ENCODE measurements around the gene ANXA8.

The ANXA8 gene

DNA sequence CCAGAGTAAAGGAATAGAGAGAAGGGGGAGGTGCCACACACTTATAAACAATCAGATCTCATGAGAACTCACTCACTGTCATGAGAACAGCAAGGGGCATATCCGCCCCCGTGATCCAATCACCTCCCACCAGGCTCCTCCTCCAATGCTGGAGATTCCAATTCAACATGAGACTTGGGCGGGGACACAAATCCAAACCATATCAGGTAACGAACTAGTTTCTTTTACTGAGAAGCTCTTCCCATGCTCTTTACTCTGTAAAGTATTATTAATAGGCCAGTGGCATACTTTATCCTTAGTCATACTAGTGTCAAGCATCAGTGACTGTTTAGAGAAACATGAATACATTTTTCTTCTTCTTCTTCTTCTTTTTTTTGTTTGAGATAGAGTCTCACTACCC, 60.4 kb downstream of the ANXA8 start:
- H3K4me1 ChIP-seq (ENCODE audit: control insufficient read depth, insufficient read depth, low read length) = peaks cover 4% of the 10 kb centered on the region; the same call in 1 of the 2 replicates
- no peaks in the 10 kb centered on the region for H3K9me3 ChIP-seq (ENCODE audit: control insufficient read depth, insufficient read depth, low read length)
- H3K27ac ChIP-seq (ENCODE audit: low read length) = no peak overlapping the region
- no peaks in the 10 kb centered on the region for H3K27me3 ChIP-seq (ENCODE audit: control insufficient read depth, insufficient read depth, low read length)
- DNase-seq (ENCODE audit: low read depth, low spot score) = no peak
- H3K4me3 ChIP-seq (ENCODE audit: low read length) = no peak overlapping the region
- H3K36me3 ChIP-seq (ENCODE audit: control insufficient read depth, insufficient read depth, low read length) = no peaks in the 10 kb centered on the region
- no CpG with 5 or more reads among the region's 4 CpGs for WGBS (ENCODE audit: insufficient coverage, insufficient read length)

DNA sequence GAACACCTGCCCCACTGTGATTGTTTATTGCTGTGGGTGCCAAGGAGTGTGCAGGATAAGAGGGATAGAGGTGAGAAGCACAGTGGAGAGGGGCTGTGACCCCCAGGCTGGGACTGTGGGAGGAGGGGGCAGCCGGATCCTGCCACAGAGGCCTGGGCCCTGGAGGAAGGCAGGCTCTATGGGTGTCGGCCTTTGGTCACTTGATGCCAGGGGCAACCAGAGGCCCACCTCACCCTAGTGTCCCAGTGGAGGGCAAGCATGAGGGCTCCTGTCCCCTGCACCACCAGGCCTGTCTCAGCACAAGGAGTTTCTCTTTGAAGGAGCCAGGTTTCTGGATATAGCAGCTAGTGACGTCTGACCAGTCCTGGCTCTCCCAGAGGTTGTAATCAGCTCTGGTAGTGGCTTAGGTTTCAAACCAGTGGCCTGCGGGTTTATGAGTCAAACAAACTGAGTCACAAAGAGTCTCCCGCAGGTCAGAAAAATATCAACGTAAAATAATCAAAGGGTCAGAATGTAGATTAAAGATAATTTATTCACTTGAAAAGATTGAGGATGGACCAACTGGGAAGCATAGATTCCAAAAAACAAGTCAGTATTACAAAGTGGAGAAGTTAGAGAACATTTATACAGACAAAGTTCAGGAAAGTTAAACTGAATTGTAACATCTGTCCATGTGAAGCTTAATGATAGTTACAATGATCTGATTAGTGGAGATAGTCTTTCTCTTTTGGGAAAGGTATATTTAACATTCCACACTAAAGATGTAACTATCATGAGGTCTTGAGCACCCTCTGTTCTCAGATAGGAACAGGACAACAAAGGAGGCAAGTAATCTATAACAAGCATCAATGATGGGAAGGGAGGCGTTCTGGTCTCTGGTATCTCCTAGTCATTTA, 62.6 kb downstream of the ANXA8 start:
- Histone ChIP-seq H3K4me3 (ENCODE audit: low read length) (no peak overlapping the region), H3K27ac (ENCODE audit: low read length) (no peak overlapping the region), H3K4me1 (ENCODE audit: control insufficient read depth, insufficient read depth, low read length) (peaks cover 4% of the 10 kb centered on the region; the same call in 1 of the 2 replicates), H3K36me3 (ENCODE audit: control insufficient read depth, insufficient read depth, low read length) (no peaks in the 10 kb centered on the region), H3K27me3 (ENCODE audit: control insufficient read depth, insufficient read depth, low read length) (no peaks in the 10 kb centered on the region), H3K9me3 (ENCODE audit: control insufficient read depth, insufficient read depth, low read length) (no peaks in the 10 kb centered on the region)
- WGBS (ENCODE audit: insufficient coverage, insufficient read length) = no CpG with 5 or more reads among the region's 7 CpGs
- no peak for DNase-seq (ENCODE audit: low read depth, low spot score)

DNA sequence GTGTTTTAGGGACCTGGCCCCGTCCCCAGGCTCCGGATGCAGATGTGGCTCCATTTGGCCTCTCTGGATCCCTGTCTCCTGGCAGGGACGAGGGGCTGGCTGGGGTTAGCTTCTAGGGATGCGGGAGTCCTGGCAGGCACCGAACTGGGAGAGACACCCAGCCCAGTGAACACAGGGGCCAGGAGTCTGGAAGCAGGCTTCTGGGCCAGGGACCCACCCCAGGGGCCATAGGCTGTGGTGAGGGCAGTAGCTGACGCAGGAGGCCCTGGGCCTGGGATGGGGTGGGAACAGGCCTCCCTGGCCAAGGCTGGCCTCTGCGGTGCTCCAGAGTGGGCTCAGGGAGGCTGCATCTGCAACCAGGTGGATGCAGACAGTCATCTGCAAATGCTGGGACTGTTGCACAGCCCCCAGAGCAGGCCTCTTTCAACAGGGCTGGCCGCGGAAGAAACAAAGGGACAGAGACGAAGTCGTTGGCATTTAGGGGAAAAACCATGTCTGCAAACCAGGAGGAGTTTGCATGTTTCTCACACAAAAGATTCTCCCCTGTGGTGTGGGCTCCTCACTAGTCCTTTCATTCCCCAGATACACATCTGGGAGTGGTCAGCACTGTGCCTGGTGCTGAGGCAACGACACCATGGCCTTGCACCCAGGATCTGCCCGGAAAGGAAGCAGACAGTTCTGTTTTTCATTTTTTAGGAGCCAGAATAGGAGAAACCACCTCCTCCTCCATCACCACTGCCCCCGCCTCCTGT, 63.4 kb downstream of the ANXA8 start:
- no peaks in the 10 kb centered on the region for H3K36me3 ChIP-seq (ENCODE audit: control insufficient read depth, insufficient read depth, low read length)
- no peaks in the 10 kb centered on the region for H3K9me3 ChIP-seq (ENCODE audit: control insufficient read depth, insufficient read depth, low read length)
- no peaks in the 10 kb centered on the region for H3K27me3 ChIP-seq (ENCODE audit: control insufficient read depth, insufficient read depth, low read length)
- no CpG with 5 or more reads among the region's 14 CpGs for WGBS (ENCODE audit: insufficient coverage, insufficient read length)
- H3K4me3 ChIP-seq (ENCODE audit: low read length) = no peak overlapping the region
- no peak for DNase-seq (ENCODE audit: low read depth, low spot score)
- H3K4me1 ChIP-seq (ENCODE audit: control insufficient read depth, insufficient read depth, low read length) = peaks cover 4% of the 10 kb centered on the region; the same call in 1 of the 2 replicates
- H3K27ac ChIP-seq (ENCODE audit: low read length) = no peak overlapping the region

DNA sequence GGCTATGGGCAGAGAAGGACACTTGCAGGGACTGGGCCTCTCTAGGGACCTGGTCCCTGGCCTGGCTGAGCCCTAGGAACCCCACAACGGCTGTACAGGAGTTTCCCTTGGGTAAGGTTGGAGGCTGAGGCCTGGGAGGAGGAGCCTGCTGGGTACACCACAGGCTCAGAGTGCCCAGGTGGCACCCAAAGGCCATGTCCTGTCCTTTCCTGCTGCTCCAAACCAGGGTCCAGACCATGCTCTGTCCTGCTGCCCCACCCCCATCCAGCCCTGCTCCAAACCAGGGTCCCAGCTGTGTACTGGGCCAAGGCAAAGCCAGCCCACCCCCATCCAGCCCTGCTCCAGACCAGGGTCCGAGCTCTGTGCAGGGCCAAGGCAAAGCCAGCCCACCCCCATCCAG, 64.5 kb downstream of the ANXA8 start:
- Histone ChIP-seq H3K36me3 (ENCODE audit: control insufficient read depth, insufficient read depth, low read length) (no peaks in the 10 kb centered on the region), H3K4me3 (ENCODE audit: low read length) (no peak overlapping the region), H3K4me1 (ENCODE audit: control insufficient read depth, insufficient read depth, low read length) (peaks cover 4% of the 10 kb centered on the region; the same call in 1 of the 2 replicates), H3K27ac (ENCODE audit: low read length) (no peak overlapping the region), H3K9me3 (ENCODE audit: control insufficient read depth, insufficient read depth, low read length) (no peaks in the 10 kb centered on the region), H3K27me3 (ENCODE audit: control insufficient read depth, insufficient read depth, low read length) (no peaks in the 10 kb centered on the region)
- DNase-seq (ENCODE audit: low read depth, low spot score) = no peak
- no CpG with 5 or more reads among the region's 2 CpGs for WGBS (ENCODE audit: insufficient coverage, insufficient read length)

DNA sequence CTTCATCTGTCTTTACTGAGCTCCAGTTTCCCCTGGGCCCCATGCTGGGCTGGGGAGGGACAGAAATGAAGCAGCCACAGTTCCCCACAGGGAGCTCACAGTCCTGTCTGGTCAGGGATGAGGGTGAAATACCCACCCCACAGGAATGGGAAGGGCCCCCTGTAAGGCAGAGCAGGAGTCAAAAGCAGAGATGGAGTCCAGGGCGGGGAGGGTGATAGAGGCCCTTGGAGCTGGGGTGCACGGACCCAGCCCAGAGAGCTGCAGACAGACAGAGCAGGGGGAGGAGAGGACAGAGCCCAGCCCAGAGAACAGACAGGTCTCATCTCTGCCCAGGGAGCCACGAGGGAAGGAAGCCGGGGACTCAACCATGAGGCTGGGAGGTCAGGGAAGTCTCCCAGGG, 64.9 kb downstream of the ANXA8 start:
- Histone ChIP-seq H3K4me3 (ENCODE audit: low read length) (no peak overlapping the region), H3K36me3 (ENCODE audit: control insufficient read depth, insufficient read depth, low read length) (no peaks in the 10 kb centered on the region), H3K27ac (ENCODE audit: low read length) (no peak overlapping the region), H3K4me1 (ENCODE audit: control insufficient read depth, insufficient read depth, low read length) (peaks cover 4% of the 10 kb centered on the region; the same call in 1 of the 2 replicates), H3K9me3 (ENCODE audit: control insufficient read depth, insufficient read depth, low read length) (no peaks in the 10 kb centered on the region), H3K27me3 (ENCODE audit: control insufficient read depth, insufficient read depth, low read length) (no peaks in the 10 kb centered on the region)
- no peak for DNase-seq (ENCODE audit: low read depth, low spot score)
- no CpG with 5 or more reads among the region's 4 CpGs for WGBS (ENCODE audit: insufficient coverage, insufficient read length)

DNA sequence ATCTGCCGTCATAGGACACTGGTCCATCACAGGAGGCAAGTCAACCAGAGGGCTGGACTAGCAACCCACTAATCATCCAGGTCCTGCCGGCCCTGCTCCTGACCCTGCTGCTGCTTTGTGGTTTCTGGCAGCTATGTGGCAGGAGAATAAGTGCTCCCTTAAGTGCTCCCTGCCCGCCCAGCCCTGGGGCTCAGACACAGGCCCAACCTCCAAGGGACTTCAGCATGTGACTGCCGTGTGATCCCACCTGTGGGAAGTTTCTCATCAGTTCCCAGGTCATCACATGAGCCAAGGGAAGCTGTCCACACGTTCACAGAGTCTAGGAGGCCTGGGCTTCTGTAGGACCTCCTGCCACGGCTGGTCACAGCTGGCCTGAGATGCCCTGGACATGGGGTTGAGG, 65.6 kb downstream of the ANXA8 start:
- Histone ChIP-seq H3K27me3 (ENCODE audit: control insufficient read depth, insufficient read depth, low read length) (no peaks in the 10 kb centered on the region), H3K4me1 (ENCODE audit: control insufficient read depth, insufficient read depth, low read length) (peaks cover 4% of the 10 kb centered on the region; the same call in 1 of the 2 replicates), H3K4me3 (ENCODE audit: low read length) (no peak overlapping the region), H3K9me3 (ENCODE audit: control insufficient read depth, insufficient read depth, low read length) (no peaks in the 10 kb centered on the region), H3K27ac (ENCODE audit: low read length) (no peak overlapping the region), H3K36me3 (ENCODE audit: control insufficient read depth, insufficient read depth, low read length) (no peaks in the 10 kb centered on the region)
- WGBS (ENCODE audit: insufficient coverage, insufficient read length) = no CpG with 5 or more reads among the region's 6 CpGs
- no peak for DNase-seq (ENCODE audit: low read depth, low spot score)
